HepG2 (cell line): ENCODE measurements around the gene VPS50. TPM values are rescaled to one million over a fixed set of nuclear protein-coding genes. Genes with fewer than 3 reads are reported as not detected.

ENCODE experiments used
- ATAC-seq: fragments of 200-7000 bp; cut with Tn5 transposase; 3 replicates; pipeline ENCODE4 v1.9.1; 2020; ENCODE audit warnings: mild to moderate bottlenecking, moderate library complexity
- BruUV-seq: library from RNA; stranded (reverse); fragments of 400-500 nt; replicated peaks from 2 replicates; lab custom pipeline; 2021; lab: Mats Ljungman, UMichigan
- CTCF ChIA-PET: fragments of 300-600 bp; formaldehyde crosslinking; extraction: SDS; loops from one replicate; lab custom pipeline; 2021; ENCODE audit warnings: low total read pairs, inconsistent platforms, low intra/inter-chr PET ratio; lab: Yijun Ruan, JAX
- POLR2A ChIA-PET: fragments of 350-600 bp; sonication (Branson Sonifier 250); formaldehyde crosslinking; loops from one replicate; lab custom pipeline; 2020; ENCODE audit warnings: antibody characterized with exemption, inconsistent platforms; lab: Yijun Ruan, JAX
- DNase-seq: peaks from one replicate; pipeline ENCODE4 v3.0.0-alpha.2; 2015; ENCODE audit warnings: low spot score
- FAIRE-seq: peaks from 3 replicates; lab custom pipeline; 2011; peaks lifted over from hg19 to GRCh38; lab: Jason Lieb, UNC
- H2AFZ ChIP-seq: one replicate; pipeline ENCODE4 v1.6.1; 2011; ENCODE audit warnings: low read length, inconsistent platforms
- H3K27ac ChIP-seq: fragments of 300-600 bp; 3 replicates; pipeline ENCODE4 v1.8.0; 2011; ENCODE audit warnings: mixed run types, mild to moderate bottlenecking, mixed read lengths, low read length, inconsistent platforms; ENCODE audit not compliant: insufficient read depth; ENCODE audit errors: extremely low read length
- H3K27me3 ChIP-seq, 2 experiments: fragments of 200-600 bp in 1 of 2; 2 replicates in 1 of 2; 3 replicates in 1 of 2; pipeline versions ENCODE4 v1.6.0 to v1.8.0; 2011; ENCODE audit warnings: low read length in 2 of 2, mild to moderate bottlenecking in 2 of 2, moderate library complexity in 2 of 2, inconsistent platforms in 1 of 2; ENCODE audit not compliant: insufficient read depth in 2 of 2, control insufficient read depth in 1 of 2
- H3K36me3 ChIP-seq, 2 experiments: fragments of 200-600 bp in 1 of 2; replicated peaks in 1 of 2; 2 replicates in 1 of 2; 3 replicates in 1 of 2; pipeline versions ENCODE4 v1.5.1 to v1.8.0; 2011; ENCODE audit warnings: low read length in 2 of 2, inconsistent platforms in 1 of 2; ENCODE audit not compliant: insufficient read depth in 2 of 2, control insufficient read depth in 1 of 2
- H3K4me1 ChIP-seq: 2 replicates; pipeline ENCODE4 v1.5.1; 2012; ENCODE audit warnings: low read length, inconsistent platforms; ENCODE audit not compliant: insufficient read depth
- H3K4me2 ChIP-seq: 2 replicates; pipeline ENCODE4 v1.6.0; 2011; ENCODE audit warnings: low read depth, low read length, inconsistent platforms
- H3K4me3 ChIP-seq, 3 experiments: fragments of 200-600 bp in 1 of 3; sonication (generic), shearing (Covaris generic) in 1 of 3; replicated peaks in 1 of 3; 2 replicates each; pipeline ENCODE4 v1.5.1; 2011 to 2016; ENCODE audit warnings: low read length in 3 of 3, inconsistent platforms in 2 of 3, low read depth in 2 of 3, mild to moderate bottlenecking in 2 of 3, control low read depth in 1 of 3, mixed read lengths in 1 of 3; ENCODE audit not compliant: insufficient read depth in 1 of 3
- H3K79me2 ChIP-seq: one replicate; pipeline ENCODE4 v1.6.1; 2011; ENCODE audit warnings: low read length, inconsistent platforms; ENCODE audit not compliant: insufficient read depth
- H3K9ac ChIP-seq: 2 replicates; pipeline ENCODE4 v1.6.0; 2011; ENCODE audit warnings: mild to moderate bottlenecking, low read depth, low read length, inconsistent platforms; ENCODE audit not compliant: insufficient read depth
- H3K9me3 ChIP-seq: 2 replicates; pipeline ENCODE4 v1.5.1; 2012; ENCODE audit warnings: mild to moderate bottlenecking, low read length
- H4K20me1 ChIP-seq: 2 replicates; pipeline ENCODE4 v1.6.0; 2011; ENCODE audit warnings: inconsistent platforms, mild to moderate bottlenecking, low read length, moderate library complexity; ENCODE audit not compliant: insufficient read depth
- CERS6 ChIP-seq: sonication (generic); formaldehyde crosslinking; IDR thresholded peaks from 2 replicates; pipeline ENCODE4 v1.5.0; 2020; ENCODE audit warnings: missing genetic modification reagents
- FOXA1 ChIP-seq, 2 experiments: fragments of 450-650 bp in 1 of 2; sonication (generic) in 1 of 2; formaldehyde crosslinking in 1 of 2; IDR thresholded peaks; 2 replicates each; pipeline versions ENCODE4 v1.4.0 to v1.6.1; 2016 to 2020; ENCODE audit warnings: missing genetic modification reagents in 1 of 2
- ISL2 ChIP-seq: sonication (generic); formaldehyde crosslinking; IDR thresholded peaks from 2 replicates; pipeline ENCODE4 v1.5.0; 2020; ENCODE audit warnings: missing genetic modification reagents
- LRRFIP1 ChIP-seq: sonication (generic); formaldehyde crosslinking; conservative IDR thresholded peaks from 2 replicates; pipeline ENCODE4 v1.4.0; 2020; ENCODE audit warnings: missing genetic modification reagents
- NPAS2 ChIP-seq: sonication (generic); formaldehyde crosslinking; IDR thresholded peaks from 2 replicates; pipeline ENCODE4 v1.8.0; 2022; ENCODE audit warnings: mild to moderate bottlenecking, missing genetic modification reagents, borderline replicate concordance
- PBX3 ChIP-seq: sonication (generic); formaldehyde crosslinking; IDR thresholded peaks from 2 replicates; pipeline ENCODE4 v1.8.1; 2023; ENCODE audit warnings: missing genetic modification reagents, inconsistent platforms, borderline replicate concordance
- PLRG1 ChIP-seq: fragments of 450-650 bp; conservative IDR thresholded peaks from 2 replicates; pipeline ENCODE4 v1.6.1; 2016
- SMYD3 ChIP-seq: sonication (generic); formaldehyde crosslinking; IDR thresholded peaks from 2 replicates; pipeline ENCODE4 v1.8.1; 2023; ENCODE audit warnings: mild to moderate bottlenecking, missing genetic modification reagents
- ZNF772 ChIP-seq: sonication (generic); formaldehyde crosslinking; IDR thresholded peaks from 2 replicates; pipeline ENCODE4 v1.5.0; 2020; ENCODE audit warnings: mild to moderate bottlenecking, missing genetic modification reagents
- WGBS: methylation state at CpG from one replicate; pipeline ENCODE4 v1.1.6; 2017; ENCODE audit warnings: low lambda C conversion rate; 5-methylcytosine and 5-hydroxymethylcytosine counted together
- in situ Hi-C: cut with HindIII; loops from 2 replicates; pipeline ENCODE4 v1.10.0; 2017; ENCODE audit warnings: low pct_unique_long_range_greater_than_20kb; ENCODE audit not compliant: extremely low pct_ligation_motif_present
- intact Hi-C: fragments of 100-400 bp; cut with micrococcal nuclease; formaldehyde crosslinking; loops from one replicate; pipeline ENCODE4 v1.10.0; 2022; ENCODE audit not compliant: unreplicated experiment
- polyA plus RNA-seq, 8 experiments: library from polyadenylated mRNA; depleted of rRNA in 3 of 8; stranded (reverse) in 7 of 8; unstranded in 1 of 8; fragments of >200 nt; fragmentation: Illumina TruSeq in 4 of 8; extraction: Trizol in 4 of 8; gene quantifications; 2 replicates each; pipeline versions ENCODE4 v1.2.1 to v1.2.3, GENCODE V29; 2011 to 2016; ENCODE audit warnings: low read depth in 4 of 8, missing spikeins in 1 of 8, mixed read lengths in 1 of 8; ENCODE audit not compliant: insufficient read depth in 1 of 8
- total RNA-seq, 5 experiments: library from RNA; depleted of rRNA; stranded (reverse); fragments of >200 nt; fragmentation: Illumina TruSeq; extraction: Trizol; gene quantifications; 2 replicates each; pipeline ENCODE4 v1.2.3, GENCODE V29; 2016; ENCODE audit warnings: low read depth in 1 of 5

The VPS50 gene
- total and polyA plus RNA-seq, 2 of the 13 experiments (the other 11 are each of a cell fraction or from before 2014, with no cell fraction given) = 10.3 to 20.4 TPM

- H3K4me3 ChIP-seq = no peak overlapping the region
- H3K27ac ChIP-seq = no peak overlapping the region
- H3K4me2 ChIP-seq = no peak overlapping the region
- no peaks in the 10 kb centered on the region for H3K79me2 ChIP-seq
- H3K4me1 ChIP-seq = no peaks in the 10 kb centered on the region
- in situ Hi-C loops = no loop called here
- H4K20me1 ChIP-seq = no peaks in the 10 kb centered on the region
- DNase-seq = no peak
- TF ChIP-seq LRRFIP1 = no peak
- TF ChIP-seq ZNF772 (CRISPR knock-in tag) = no peak
- no peak for TF ChIP-seq NPAS2 (CRISPR knock-in tag)
- no peak for TF ChIP-seq ISL2 (CRISPR knock-in tag)
- TF ChIP-seq SMYD3 (CRISPR knock-in tag) = no peak
- TF ChIP-seq CERS6 (CRISPR knock-in tag) = no peak
- no peak for TF ChIP-seq FOXA1 (IDR thresholded peaks at IDR 0.05)
- no peak for TF ChIP-seq FOXA1 (CRISPR knock-in tag; IDR thresholded peaks at IDR 0.05)
- no peak for TF ChIP-seq PLRG1
- no peak for TF ChIP-seq PBX3
- TF ChIP-seq, all 625 proteins: peak for 0
- ChIA-PET POLR2A (no interaction called here), CTCF (no interaction called here)
- ATAC-seq (no peak), FAIRE-seq (no peak)
- Histone ChIP-seq H2AFZ (no peak overlapping the region), H3K9ac (no peak overlapping the region), H3K9me3 (no peaks in the 10 kb centered on the region), H3K27me3 (no peaks in the 10 kb centered on the region), H3K36me3 (no peaks in the 10 kb centered on the region)
- 8% methylated on average over 6 of the region's 6 CpGs for WGBS
- intact Hi-C loops = no loop called here
- no TSS peak for BruUV-seq
These were observed 146.1 kb downstream of the VPS50 start for GRCh38 chr7:93378131-93378760.
